HPDE6-E6E7 (cell line): Measurements from ENCODE around the gene TCF25.
"Not testable (repeated sequence)": the region's sequence is repeated elsewhere in the genome, so short reads cannot be mapped to it uniquely, and the experiment has no call there.

ENCODE experiments used
- DNase-seq: peaks from one replicate; pipeline ENCODE4 v3.0.0; 2011; ENCODE audit warnings: missing footprints; ENCODE audit errors: extremely low spot score

Gene TCF25

DNA sequence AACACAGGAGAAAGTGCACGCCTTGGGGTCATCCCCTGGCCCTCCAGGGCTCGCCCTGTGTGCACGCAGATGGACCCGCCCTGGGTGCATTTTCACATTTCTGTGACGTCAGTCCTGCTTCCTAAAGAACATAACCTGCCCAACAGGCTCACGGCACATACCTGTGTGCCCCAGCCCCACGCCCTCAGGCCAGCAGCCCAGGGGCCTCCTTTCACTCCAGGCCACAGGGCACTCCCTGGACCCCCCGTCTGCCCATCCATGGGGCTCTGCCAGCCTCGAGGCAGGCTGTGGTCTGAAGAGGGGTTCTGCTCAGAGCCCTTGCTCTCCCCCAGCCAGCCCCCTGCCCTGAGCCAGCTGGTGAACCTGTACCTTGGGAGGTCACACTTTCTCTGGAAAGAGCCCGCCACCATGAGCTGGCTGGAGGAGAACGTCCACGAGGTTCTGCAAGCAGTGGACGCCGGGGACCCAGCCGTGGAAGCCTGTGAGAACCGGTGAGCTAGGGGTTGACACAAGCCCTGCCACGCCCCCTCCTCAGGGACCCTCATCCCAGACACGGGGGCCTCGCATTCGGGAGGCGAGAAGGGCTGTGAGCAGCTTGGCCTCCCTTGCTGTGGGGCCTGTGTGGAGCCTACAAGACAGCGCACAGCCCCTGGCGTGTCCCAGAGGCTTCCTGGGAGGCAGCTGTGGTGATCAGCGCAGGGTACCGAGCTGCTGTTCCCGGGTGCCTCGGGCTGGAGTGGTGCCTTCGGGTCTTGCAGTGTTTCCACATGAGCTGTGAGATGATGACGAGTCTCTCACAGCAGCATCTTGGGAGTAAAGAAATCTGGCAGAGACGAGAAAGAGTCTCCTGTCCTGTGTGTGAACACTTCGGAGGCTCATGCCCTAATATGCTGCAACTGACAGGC, 31.5 kb downstream of the TCF25 start:
- DNase-seq, result no peak

- DNase-seq, result no peak
These were observed 32.2 kb downstream of the TCF25 start for GRCh38 chr16:89905511-89906139.

DNA sequence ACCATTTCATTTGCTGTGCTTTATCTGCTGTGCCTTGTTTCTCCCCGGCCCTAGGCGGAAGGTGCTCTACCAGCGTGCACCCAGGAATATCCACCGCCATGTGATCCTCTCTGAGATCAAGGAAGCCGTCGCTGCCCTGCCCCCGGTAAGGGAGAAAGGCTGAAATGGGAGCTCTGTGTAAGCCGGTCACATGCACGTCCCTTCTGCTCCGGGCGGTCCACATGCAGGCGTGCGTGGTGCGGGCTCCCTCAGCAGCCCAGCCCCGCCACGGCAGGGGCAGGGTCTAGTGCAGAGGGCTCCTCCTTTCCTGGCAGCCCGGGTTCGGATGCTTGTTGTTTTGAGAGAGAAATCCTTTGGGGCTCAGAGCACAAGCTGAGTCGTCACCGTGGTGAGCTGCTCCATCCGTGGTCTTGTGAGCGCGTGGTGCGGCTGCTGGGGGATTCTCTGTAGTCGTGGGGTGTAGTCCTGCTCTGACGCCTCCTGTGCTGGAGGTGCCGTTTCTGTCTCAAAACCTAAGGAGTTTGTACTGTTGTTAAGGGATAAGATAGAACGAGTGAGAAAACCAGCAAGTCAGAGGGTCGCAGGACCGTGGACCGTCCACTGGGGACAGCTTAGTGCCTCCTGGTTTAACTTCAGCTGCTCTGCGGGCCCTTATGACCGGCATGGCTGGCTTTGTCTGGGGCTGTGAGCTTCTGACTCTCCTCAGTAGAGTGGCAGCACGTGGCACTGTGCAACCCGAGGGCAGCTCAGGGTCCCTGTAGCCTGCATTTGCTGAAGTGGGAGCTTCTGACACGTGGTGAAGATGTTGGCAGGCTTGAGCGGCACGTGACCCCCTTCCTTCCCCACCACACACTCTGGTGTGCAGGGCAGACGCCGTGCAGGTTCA, 33.0 kb downstream of the TCF25 start:
- no peak for DNase-seq

GRCh38 chr16:89907055-89907814, 33.8 kb downstream of the TCF25 start:
- no peak for DNase-seq

DNA sequence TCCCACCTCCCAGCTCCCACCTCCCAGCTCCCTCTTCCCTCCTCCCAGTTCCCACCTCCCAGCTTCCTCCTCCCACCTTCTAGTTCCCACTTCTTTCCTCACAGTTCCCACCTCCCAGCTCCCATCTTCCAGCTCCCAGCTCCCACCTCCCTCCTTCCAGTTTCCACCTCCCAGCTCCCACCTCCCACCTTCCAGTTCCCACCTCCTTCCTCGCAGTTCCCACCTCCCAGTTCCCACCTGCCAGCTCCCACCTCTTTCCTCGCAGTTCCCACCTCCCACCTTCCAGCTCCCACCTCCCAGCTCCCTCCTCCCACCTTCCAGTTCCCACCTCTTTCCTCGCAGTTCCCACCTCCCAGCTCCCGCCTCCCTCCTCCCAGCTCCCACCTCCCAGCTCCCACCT, 34.8 kb downstream of the TCF25 start:
- DNase-seq, result no peak

DNA sequence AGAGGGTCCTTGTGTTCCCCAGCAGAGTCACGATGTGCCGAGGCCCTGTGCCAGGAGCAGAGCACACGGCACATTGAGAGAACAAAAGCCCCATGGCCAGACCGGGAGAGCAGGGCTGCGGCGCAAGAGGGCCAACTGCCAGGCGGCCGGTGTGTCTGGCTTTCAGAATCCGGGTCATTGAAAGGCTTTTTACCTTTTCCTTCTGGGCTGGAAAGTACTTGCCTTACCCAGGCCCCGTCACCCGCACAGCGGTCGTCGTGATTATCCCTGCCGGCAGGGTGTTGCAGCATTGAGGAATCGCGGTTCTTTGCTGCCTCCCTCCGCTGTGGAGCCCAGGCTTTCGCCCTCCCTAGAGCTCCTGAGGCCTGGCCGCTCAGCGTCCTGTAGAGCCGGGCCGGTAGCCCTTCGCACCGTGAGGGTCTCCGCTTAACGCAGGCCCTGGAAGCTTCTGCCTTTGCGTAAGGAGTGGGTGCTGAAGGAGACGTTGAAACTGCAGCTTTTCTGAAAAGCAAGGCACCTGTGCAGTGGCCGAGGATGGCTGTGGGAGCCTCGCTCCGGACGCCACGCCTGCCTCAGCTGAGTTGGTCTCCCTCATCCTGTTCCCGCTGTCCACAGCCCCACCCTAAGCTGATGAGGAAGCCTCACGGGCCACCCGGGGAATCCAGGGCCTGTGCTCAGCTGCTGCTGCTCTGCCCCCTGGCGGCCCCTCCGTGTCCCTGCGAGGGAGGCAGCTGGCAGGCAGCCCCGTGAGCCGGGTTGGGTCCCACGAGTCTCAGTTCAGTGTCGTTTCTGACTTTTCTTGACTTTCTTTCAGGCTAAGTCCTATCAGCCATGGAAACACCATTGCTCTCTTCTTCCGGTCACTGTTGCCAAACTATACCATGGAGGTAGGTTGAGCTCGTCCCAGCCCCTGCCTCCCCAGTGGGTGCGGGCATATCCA, 36.7 kb downstream of the TCF25 start:
- DNase-seq, result peak; percentile 84

- no peak for DNase-seq
These were observed 37.4 kb downstream of the TCF25 start for GRCh38 chr16:89910717-89911354.

DNA sequence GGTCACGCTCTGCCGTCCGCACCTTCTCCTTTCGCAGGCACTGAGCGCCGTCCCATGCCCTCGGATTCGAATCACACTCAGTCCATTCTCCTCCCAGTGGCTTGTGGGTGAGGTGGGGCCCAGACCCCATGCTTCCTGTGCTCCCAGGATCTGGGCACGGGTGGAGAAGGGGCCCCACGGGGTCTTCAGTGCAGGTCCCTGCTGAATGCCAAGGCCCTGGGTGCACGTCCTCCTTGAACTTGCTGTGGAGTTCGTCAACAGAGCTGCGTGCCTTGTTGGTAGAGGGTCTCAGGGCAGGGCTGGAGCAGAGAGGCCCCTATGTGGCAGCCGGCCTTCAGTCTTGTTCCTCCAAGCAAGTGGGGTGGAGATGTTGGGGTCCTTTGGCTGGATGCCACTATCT, 38.0 kb downstream of the TCF25 start:
- no peak for DNase-seq

- DNase-seq, result no peak
These were observed 38.8 kb downstream of the TCF25 start for GRCh38 chr16:89912143-89912542.

GRCh38 chr16:89912627-89913026, 39.2 kb downstream of the TCF25 start:
- DNase-seq, result no peak

DNA sequence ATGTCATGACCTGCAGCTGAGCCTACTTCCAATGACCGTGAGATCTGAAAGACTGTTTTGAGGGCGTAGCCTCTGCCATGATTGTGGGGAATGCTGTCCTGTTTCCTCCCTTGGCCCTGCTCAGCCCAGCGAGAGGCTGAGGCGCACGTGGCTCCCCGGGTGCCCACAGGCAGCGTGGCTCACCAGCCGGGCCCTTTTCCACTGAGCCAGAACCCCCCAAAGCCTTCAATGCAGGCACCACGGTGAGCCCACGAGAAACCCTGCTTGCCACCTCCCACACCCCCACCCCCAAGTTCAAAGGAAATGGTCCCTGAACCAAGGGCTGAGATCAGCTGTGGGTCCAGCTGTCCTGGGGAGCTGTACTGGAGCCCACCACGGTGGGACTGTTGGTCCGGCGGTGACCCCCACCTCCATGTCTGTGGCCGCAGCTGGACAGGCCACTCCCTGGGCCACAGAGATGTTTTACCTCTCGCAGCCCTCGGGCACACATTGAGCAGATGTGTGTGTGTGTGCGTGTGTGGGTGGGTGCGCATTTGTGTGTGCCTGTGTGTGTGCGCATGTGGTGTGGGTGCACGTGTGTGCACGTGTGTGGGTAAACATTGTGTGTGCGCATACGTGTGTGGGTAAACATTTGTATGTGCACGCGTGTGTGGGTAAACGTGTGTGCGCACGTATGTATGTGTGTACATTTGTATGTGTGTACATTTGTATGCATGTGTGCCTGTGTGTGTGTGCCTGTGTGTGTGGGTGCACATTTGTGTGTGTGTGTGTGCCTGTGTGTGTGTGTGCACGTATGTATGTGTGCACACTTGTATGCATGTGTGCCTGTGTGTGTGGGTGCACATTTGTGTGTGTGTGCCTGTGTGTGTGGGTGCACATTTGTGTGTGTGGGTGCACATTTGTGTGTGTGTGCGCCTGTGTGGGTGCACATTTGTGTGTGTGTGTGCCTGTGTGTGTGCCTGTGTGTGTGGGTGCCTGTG, 40.3 kb downstream of the TCF25 start:
- no peak for DNase-seq

- DNase-seq, result not testable (repeated sequence)
These were observed 41.4 kb downstream of the TCF25 start for GRCh38 chr16:89914642-89915285.

- no peak for DNase-seq
These were observed 42.2 kb downstream of the TCF25 start for GRCh38 chr16:89915303-89916232.

DNA sequence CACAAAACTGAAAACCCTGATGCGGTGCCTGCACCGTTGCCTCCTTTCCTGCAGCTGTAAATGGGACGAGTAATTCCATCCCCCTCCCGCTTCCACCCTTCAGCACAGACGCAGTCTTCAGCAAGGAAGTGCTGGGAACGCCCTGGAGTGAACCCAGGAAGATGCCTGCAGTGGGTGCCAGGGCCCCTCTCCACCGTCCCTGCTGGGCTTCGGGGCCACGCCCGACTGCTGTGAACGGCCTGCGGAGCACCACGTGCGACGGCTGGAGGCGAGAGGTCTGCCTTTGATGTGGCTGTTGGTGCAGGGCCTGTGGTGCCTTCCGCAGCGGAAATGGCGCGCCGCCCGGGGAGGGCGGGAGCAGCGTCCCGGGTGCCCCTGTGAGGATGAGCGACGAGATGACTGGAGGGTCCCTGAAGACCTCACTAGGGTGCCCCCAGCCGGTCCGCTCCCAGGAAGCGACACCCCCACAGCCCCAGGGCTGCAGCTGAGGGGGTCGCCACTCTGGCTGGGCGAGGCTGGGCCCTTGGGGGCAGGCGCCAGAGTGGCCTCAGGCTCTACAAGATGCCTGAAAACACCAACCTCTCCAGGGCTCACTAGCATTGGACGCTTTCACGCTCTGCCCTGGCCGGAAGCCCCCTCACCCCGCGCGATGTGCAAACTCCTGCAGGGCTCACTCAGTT, 44.5 kb downstream of the TCF25 start:
- peak; percentile 73 for DNase-seq

GRCh38 chr16:89918453-89919347, 45.3 kb downstream of the TCF25 start, which contains the start of gene MC1R:
Gene MC1R, plus strand, starts transcription at chr16:89918862. Its CDS starts 397 bp downstream, at chr16:89919259.
- no peak for DNase-seq
